ENCODE data around the gene DPM1. TPM values are rescaled to one million over a fixed set of nuclear protein-coding genes. Genes with fewer than 3 reads are reported as not detected.

The DPM1 gene
- total and polyA plus RNA-seq, 2 donors (not counting 3 experiments of a cell fraction or from before 2014, with no cell fraction given): 33.9 to 41.9 TPM

DNA sequence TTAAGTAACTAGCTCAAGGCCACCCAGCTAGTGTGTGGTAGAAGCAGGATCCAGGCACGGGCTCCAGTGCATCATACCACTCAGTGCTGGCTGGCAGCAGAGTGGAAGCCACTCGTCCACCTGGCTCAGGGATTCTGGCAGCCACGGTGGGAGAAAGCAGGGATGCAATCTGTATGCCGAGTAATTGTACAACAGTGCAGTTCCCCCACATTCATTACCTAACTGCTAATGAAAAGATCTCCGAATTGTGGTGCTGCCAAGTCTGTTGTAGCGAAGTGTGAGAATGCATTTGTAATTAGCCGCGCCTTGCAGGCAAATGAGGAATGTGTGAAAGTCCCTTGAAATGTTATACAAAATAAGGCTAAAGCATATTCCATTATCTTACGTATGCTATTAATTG lies 35.5 kb upstream of the DPM1 start:
- no peak overlapping the region for H3K9ac ChIP-seq (replicated peaks; ENCODE audit: extremely low read depth, insufficient read depth, low read length)
- no peak overlapping the region for H2AFZ ChIP-seq (ENCODE audit: low read depth, low read length)
- no peak for FAIRE-seq
- peaks cover 4 to 6% of the 10 kb centered on the region in 2 experiments for H3K27me3 ChIP-seq (ENCODE audit: control insufficient read depth in 2 of 2, insufficient read depth in 2 of 2, low read length in 2 of 2)
- H3K9me3 ChIP-seq (replicated peaks; ENCODE audit: control insufficient read depth, insufficient read depth, low read length): no peaks in the 10 kb centered on the region
- BruUV-seq (replicated peaks): no TSS peak
- H3K4me3 ChIP-seq (replicated peaks in 1 of 3; ENCODE audit: insufficient read depth in 1 of 3, low read depth in 1 of 3, low read length in 3 of 3): no peak overlapping the region
- POLR2A ChIA-PET: interaction anchor here (0.6 kb wide), 1 partner anchor 559 kb away, joined by 4 read pairs; no protein-coding TSS in a partner anchor
- dilution Hi-C loops (cut with MboI; ENCODE audit: extremely low pct_ligation_motif_present, low sequenced_read_pairs) (no loop called here), intact Hi-C loops (cut with micrococcal nuclease) (loop anchor here (1.0 kb wide), 1 partner anchor 312 kb away; no protein-coding TSS in a partner anchor)
- no peak overlapping the region for H3K27ac ChIP-seq (ENCODE audit: insufficient read depth, low read depth, low read length)
- no peak for DNase-seq (ENCODE audit: low read depth, low spot score)
- no peaks in the 10 kb centered on the region for H3K36me3 ChIP-seq (ENCODE audit: control insufficient read depth in 2 of 2, extremely low read depth in 1 of 2, insufficient read depth in 2 of 2, low read length in 2 of 2)
- no peaks in the 10 kb centered on the region for H3K4me1 ChIP-seq (ENCODE audit: control insufficient read depth, extremely low read depth, insufficient read depth, low read length)
- no peak overlapping the region for H3K4me2 ChIP-seq (ENCODE audit: insufficient read depth, low read length)
- H4K20me1 ChIP-seq (replicated peaks; ENCODE audit: control insufficient read depth, extremely low read depth, insufficient read depth, low read length): no peaks in the 10 kb centered on the region
- no peaks in the 10 kb centered on the region for H3K9me1 ChIP-seq (replicated peaks; ENCODE audit: control insufficient read depth, extremely low read depth, insufficient read depth, low read length)
- TF ChIP-seq POLR2AphosphoS5 (IDR thresholded peaks at IDR 0.05; ENCODE audit: insufficient read depth, low read depth, low read length) (no peak), MYC (IDR thresholded peaks at IDR 0.05; ENCODE audit: low read depth, low read length) (no peak), JUN (IDR thresholded peaks at IDR 0.05; ENCODE audit: borderline replicate concordance, insufficient read depth, insufficient read length, low read depth) (no peak), EZH2 (IDR thresholded peaks at IDR 0.05; ENCODE audit: borderline replicate concordance, low read depth, low read length, severe bottlenecking) (no peak), MAX (IDR thresholded peaks at IDR 0.05; ENCODE audit: insufficient read depth, insufficient read length) (no peak), GATA2 (IDR thresholded peaks at IDR 0.05; ENCODE audit: insufficient read depth, insufficient read length, low read depth, low read length) (no peak), POLR2A (IDR thresholded peaks at IDR 0.05; ENCODE audit: low read depth, low read length) (no peak), FOS (IDR thresholded peaks at IDR 0.05; ENCODE audit: borderline replicate concordance, insufficient read depth, low read length) (no peak)
- TF ChIP-seq, protein P1, sequence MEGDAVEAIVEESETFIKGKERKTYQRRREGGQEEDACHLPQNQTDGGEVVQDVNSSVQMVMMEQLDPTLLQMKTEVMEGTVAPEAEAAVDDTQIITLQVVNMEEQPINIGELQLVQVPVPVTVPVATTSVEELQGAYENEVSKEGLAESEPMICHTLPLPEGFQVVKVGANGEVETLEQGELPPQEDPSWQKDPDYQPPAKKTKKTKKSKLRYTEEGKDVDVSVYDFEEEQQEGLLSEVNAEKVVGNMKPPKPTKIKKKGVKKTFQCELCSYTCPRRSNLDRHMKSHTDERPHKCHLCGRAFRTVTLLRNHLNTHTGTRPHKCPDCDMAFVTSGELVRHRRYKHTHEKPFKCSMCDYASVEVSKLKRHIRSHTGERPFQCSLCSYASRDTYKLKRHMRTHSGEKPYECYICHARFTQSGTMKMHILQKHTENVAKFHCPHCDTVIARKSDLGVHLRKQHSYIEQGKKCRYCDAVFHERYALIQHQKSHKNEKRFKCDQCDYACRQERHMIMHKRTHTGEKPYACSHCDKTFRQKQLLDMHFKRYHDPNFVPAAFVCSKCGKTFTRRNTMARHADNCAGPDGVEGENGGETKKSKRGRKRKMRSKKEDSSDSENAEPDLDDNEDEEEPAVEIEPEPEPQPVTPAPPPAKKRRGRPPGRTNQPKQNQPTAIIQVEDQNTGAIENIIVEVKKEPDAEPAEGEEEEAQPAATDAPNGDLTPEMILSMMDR (IDR thresholded peaks at IDR 0.05; ENCODE audit: extremely low read depth in 1 of 2, insufficient read depth in 1 of 2, low read depth in 1 of 2, low read length in 2 of 2): no peak
- no peaks in the 10 kb centered on the region for H3K79me2 ChIP-seq (ENCODE audit: control insufficient read depth, insufficient read depth, low read length)
- CTCF ChIA-PET: interaction anchor here (1.1 to 10.1 kb wide), 5 partner anchors 12 to 331 kb away, joined by 3 to 311 read pairs (median 22); no protein-coding TSS in a partner anchor
